G401.6 (cell line): ENCODE data around the gene EIF2D.
"Not testable (repeated sequence)": the region's sequence is repeated elsewhere in the genome, so short reads cannot be mapped to it uniquely, and the experiment has no call there.

ENCODE experiments used
- FAIRE-seq: peaks from 2 replicates; lab custom pipeline; 2012; peaks lifted over from hg19 to GRCh38; lab: Jason Lieb, UNC

Gene EIF2D

DNA sequence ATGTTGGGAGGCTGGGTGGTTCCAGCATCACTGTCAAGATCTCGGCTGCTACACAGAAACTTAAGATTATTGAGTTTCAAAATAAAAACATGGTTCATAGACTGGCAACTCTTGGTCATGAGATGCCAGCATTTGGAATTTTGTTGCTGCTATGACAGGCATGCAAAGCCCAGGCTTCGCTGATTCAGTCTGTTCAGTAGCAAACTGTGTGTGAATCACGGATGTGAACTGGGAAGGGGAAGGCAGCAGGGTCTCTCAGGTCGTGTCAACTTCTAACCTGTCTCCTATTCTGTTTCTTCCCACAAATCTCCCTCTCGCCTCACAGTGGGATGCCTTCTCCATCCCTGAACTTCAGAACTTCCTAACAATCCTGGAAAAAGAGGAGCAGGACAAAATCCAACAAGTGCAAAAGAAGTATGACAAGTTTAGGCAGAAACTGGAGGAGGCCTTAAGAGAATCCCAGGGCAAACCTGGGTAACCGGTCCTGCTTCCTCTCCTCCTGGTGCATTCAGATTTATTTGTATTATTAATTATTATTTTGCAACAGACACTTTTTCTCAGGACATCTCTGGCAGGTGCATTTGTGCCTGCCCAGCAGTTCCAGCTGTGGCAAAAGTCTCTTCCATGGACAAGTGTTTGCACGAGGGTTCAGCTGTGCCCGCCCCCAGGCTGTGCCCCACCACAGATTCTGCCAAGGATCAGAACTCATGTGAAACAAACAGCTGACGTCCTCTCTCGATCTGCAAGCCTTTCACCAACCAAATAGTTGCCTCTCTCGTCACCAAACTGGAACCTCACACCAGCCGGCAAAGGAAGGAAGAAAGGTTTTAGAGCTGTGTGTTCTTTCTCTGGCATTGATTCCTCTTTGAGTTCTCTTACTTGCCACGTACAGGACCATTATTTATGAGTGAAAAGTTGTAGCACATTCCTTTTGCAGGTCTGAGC is 25.5 kb downstream of the EIF2D start:
- no peak for FAIRE-seq

DNA sequence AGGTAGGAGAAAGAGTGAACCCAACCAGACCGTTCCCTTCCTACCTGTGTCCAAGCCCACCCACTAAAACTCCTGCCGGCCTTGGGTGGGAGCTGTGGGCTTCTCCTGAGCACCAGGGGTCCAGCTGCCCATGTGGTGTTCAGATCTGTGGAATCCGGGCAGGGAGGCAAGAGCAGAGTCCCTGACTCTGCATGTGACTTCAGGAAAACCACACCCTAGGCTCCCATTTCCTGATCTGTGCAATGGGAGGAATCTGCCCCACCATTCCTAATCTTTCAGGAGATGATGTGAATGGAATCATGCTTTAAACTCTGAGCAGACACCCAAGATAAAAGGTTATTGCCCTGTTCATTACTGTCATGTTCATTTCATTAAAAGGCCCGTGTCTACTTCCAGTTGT is 27.6 kb downstream of the EIF2D start:
- FAIRE-seq, result no peak

DNA sequence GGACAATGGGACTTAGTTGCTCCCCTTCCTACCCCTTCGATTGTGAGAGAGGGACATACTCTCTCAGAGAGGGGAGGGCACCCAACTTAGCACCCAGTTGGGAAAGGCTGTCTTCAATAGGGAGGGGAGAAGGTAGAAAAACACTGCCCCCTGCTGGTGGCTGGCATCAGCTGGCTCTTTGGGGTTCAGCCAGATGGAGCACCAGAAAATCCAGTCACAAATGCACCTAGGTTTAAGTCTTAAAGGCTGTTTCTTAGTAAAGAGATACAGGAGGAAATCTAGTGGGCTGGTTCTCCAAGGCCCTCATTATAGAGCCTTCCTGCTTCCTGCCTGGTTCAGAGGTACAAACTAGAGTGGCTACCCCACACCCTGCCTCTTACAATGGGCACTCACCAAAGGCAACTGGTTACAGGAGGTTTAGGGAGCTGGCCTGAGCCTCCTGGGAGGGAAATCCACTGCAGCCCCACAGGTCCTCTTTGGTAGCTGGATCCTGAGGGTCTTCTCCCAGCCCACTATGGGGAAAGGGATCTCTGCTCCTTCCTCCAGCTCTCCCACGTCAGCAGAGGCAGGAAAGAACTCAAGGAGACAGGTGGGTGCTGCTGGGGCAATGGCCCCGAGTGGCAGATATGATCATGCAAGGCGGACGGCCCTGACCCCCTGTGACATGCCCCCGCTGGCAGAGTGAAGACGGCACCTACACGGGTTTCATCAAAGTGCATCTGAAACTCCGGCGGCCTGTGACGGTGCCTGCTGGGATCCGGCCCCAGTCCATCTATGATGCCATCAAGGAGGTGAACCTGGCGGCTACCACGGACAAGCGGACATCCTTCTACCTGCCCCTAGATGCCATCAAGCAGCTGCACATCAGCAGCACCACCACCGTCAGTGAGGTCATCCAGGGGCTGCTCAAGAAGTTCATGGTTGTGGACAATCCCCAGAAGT is 28.3 kb downstream of the EIF2D start:
- FAIRE-seq, result no peak

DNA sequence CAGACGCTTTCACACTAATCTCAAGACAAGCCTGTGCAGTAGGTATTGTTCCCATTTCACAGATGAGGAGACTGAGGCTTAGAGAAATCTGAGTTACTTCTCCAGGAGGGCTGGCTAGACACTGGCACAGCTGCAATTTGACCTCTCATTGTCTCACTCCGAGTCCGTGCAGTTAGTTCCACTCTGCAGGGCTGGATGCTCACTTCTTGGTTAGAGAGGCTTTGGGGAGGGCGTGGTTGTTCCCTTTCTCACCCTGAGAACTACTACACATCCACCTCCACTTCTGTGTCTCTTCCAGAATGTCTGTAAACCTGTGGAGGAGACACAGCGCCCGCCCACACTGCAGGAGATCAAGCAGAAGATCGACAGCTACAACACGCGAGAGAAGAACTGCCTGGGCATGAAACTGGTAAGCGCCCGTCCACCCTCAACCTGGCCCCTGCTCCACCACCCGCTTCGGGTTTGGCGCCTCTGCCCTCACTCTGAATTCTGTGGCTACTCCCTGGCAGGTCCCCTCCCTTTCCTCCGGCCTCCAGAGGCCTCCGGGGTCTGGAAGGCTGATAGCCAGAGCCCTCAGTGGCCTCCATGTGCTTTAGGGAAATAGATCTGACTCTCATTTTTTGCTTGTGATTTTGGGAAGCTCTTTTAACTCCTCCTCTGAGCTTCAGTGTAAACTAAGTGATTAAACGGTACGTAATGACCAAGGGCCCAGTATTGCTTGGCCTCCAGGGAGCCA is 29.1 kb downstream of the EIF2D start:
- no peak for FAIRE-seq

DNA sequence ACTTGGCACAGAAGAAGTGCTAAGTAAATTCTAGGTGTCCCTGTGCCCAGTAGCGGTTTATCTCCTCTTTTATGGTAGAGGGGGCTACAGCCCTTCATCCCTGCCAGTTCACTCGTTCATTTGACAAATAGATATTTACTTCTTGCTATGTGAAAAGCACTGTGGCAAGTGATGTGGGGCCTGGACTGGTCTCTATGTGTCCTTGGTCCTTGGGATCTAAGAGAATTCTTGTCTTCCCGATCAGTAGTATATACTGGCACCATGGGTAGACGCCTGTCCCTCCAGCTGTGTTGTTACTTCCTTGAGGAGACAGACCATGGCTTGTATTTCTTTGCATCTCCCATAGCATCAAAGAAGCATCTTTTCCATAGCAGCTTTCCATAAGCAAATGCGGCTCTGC is 29.7 kb downstream of the EIF2D start:
- no peak for FAIRE-seq

DNA sequence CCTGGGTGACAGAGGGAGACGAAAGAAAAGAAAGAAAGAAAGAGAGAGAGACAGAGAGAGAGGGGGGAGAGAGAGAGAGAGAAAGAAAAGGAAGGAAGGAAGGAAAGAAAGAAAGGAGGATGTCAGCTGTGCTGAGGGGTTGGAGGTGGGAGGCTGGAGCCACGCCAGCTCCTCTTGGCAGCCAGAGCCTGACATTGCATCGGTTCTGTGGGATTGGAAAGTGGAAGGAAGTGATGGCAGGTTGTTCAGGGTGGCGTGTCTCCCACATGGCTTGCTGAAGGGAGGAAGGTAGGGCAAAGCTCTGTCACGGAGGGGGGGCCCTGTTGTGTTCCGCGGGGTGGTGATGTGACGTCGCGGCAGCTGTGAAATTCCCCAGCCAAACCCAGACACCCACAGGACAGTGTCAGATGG is 30.7 kb downstream of the EIF2D start:
- FAIRE-seq, result no peak

DNA sequence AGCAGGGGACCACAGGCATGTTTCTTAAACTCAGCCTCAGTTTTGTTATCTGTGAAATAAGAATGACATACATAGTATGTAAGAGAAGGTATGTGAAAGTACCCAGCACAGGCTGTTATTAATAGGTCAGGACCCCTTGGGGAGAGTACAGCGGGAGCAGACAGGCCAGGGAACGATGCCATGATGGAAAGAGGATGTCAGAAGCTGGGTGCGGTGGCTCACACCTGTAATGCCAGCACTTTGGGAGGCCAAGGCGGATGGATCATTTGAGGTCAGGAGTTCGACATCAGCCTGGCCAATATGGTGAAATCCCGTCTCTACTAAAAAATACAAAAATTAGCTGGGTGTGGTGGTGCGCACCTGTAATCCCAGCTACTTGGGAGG is 31.2 kb downstream of the EIF2D start:
- not testable (repeated sequence) for FAIRE-seq

DNA sequence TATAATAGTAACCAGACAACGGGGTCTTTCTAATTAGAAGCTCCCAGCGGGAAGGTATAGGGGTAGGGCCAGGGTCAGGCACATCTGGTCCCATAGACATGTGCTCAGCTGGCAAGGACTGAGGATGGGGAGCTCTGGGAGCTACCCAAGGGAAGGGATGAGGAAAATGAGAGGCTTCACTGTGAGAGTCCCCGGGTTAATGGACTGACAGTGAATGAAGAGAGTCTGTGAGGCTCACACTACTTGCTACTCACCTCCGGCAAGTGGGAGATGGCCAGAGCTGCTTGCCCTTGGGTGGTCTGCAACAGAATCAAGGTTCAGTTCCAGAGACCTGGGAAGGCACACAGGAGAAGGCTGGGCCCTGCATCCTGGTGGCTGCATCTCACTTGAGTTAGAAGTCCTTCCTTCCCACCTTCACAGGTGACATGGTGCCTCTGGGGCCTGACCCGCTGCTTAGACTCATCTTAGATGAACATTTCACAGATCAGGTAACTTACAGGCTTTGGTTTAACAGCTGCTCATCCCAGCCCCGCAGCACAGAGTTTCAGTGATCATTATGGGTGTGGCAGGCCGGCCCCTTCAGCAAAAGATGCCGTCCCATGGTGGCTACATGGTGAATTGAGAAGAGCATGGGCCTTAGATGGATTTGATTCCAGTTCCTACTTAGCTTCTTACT is 31.7 kb downstream of the EIF2D start:
- FAIRE-seq, result no peak

DNA sequence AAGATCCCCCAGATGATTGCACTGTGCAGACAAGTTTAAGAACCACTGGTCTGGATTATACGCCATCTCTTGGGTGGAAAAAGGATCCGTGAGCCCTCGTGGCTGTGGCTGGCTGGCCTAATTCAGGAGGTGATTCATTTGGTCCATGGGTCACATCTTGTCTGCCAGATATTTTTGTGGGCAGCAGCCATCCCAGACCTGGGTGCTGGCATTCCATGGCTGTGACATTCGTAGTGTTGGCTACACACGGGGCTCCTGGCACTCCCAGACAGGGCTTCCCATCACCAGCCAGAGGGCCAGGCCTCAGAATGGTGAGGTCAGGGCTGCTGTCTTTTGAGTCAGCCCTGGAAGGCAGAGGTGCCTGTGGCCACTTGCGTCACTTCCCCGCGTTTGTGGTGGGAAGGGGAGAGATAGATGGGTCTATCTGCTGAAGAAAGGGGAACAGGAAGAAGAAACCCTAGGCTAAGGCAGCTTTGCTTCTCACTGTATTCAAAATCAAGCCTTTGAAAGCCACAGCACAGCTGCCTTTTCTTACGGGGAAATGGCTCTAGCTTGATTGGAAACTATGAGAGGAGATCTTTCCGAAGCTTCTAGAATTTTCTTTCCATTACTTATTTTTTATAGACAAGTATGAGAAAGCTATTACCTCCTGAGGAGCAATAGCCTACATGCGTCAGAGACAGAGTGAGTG is 32.4 kb downstream of the EIF2D start:
- FAIRE-seq, result no peak

DNA sequence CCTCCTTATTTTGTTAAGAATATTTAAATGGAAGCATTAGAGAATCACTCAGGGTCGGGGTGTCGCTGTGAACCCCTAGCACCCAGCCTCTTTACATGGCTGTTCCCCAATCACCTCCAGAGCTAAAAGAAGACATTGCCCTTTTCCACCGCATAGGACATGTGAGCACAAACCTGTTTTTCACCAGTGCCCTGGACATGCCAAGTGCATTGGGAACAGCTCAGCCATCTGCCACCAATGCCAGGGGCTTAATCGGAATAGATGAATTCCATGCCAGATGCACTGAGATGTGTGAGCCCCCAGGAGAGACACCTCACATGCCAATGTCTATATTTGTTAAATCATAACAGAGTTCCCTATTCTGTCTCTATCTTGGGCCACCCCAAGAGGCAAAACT is 33.3 kb downstream of the EIF2D start:
- FAIRE-seq, result no peak

DNA sequence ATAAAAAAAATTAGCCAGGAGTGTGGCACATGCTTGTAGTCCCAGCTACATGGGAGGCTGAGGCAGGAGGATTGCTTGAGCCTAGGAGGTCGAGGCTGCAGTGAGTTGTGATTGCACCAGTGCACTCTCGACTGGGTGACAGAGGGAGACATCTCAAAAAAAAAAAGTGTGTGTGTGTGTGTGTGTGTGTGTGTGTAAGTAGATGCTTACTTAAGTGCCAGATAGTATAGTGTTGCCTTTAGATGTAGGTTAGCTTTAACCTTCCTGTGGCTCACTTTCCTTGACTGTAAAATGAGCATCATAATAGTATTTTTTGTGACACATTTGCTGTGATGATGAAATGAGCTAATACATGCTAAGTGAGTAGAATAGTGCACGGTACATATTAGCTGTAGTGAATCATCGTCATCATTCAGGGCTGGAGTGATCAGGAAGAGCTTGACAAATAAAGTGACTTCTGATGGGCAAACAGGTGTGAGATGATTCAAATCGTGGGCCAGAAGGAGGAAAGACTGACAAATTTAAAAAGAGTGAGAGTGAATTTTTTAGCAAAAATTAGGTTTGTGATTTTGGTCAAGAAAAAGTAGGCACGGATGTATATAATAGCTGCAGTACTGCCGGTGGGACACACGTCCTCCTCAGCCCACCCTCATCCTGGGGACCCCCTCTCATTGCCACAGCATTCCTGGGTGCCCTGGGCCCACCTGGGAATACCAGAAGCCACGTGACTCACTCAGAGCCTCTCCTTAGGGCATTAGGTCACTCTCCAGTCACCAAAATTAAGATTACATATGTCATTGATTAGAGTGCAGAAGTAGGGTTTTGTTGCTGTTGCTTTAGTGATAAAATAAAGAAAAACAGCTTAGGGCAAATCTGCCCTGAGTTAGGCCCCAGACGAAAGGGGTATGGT is 33.9 kb downstream of the EIF2D start:
- no peak for FAIRE-seq

DNA sequence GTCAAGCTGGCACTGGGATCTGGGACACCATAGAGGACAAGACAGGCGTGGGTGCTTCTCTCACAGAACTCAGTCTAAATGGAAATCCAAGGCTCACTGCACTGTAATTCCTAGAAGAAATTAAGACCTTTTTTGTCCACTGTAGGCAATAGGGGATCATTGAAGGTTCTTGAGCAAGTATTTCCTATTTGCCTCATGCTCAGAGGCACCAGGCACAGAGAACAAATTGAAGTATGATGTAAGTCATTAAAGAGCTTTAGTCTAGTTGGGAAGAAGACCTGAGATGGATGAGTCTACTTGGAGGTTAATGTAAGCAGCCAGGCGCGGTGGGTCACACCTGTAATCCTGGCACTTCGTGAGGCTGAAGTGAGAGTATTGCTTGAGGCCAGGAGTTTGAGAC is 34.6 kb downstream of the EIF2D start:
- FAIRE-seq, result no peak

DNA sequence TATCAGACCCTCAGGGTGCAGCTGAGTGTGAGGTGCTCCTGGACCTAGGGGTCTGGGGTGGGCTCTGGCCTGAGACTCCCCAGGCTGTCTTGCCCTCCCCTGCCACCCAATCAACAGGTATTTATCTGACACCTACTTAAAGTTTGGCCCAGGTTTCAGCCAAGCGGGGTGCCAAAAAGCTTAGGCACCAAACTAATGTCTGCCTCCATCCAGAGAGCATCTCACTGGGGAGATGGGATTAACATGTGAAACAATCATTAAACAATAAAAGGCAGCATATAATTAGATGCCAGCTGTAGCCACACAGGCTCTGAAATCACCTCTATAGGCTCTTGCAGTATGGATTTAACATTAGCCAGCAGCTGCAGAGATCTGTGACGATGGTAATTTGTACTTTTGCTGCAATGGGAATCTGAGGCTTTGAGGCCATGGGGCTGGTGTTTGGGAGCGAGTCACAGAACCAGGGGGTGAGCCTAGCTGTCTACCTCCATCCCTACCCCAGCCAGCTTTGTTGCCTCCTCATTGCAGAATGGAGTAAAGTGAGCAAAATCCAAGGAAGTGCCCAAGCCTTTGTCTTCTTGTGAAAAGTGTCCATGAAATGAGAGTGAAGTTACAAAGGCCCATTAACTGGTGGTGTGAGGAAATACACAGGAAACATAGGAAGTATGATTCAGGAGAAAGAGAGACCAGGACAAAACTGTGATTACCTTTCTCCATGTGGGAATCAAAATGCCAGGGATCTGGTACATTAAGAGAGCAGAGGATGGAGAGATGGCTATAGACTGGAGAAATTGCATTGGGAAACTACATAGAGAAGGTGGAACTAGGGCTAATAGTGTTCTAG is 36.1 kb downstream of the EIF2D start:
- FAIRE-seq, result no peak

DNA sequence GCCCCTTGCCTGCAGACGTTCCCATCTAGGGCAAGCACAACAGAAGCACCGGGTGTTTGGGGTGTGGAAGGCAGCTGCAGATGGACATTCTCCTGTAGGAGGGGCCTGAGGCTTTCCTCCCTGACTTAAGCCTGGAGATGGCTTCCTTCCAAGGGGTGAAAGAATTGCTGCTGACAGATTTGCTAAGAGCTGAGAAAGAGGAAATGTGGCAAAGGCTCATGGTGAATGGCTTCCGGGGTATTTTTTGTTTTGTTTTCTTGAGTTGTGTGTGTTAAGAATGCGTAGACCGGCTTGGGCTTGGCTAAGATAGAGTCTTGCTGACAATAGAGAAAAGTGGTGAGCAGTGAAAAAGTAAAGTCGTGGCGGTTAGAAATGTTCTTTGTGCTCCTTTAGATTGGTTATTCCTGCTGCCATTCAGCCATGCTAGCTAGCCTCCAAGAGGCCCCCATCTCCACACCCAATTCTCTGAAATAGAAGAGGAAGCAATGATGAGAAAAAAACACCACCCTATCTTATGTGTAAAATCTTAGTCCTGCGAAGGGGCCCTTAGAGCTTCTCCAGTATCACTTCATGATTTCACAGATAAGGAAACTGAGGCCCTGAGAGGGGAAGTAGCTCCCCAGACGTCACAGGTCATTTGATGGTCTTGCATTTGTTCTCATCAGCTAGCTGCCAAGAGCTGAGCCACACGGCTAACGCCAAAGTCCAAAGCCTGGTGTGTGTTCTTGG is 36.9 kb downstream of the EIF2D start:
- FAIRE-seq, result no peak

DNA sequence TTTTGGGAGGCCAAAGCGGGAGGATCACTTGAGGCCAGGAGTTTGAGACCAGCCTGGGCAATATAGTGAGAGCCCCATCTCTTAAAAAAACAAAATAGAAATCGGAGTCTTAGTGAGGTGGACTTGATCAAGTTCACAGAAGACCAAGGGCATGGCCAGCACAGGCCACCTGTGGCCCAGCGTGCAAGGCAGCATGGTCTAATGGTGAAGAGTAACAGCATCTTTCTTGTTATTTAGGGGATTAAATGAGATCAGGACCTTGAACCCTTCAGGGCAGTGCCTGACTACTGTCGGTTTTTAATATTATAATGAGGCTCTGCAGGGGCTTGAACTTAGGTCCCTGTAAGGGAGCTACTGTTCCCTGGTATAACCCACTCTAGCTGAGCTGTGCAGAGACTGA is 38.5 kb downstream of the EIF2D start:
- FAIRE-seq, result no peak

DNA sequence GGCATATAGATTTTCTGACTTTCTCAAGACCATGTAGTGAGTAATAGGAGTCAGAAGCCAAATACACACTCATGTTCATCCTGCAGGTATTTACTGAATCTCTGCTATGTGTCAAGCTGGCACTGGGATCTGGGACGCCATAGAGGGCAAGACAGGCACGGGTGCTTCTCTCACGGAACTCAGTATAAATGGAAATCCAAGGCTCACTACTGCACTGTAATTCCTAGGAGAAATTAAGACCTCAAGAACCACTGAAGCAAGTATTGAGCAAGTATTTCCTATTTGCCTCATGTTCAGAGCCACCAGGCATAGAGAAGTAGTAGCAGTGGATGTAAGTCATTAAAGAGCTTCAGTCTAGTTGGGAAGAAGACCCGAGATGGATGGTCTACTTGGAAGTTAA is 38.9 kb downstream of the EIF2D start:
- no peak for FAIRE-seq

DNA sequence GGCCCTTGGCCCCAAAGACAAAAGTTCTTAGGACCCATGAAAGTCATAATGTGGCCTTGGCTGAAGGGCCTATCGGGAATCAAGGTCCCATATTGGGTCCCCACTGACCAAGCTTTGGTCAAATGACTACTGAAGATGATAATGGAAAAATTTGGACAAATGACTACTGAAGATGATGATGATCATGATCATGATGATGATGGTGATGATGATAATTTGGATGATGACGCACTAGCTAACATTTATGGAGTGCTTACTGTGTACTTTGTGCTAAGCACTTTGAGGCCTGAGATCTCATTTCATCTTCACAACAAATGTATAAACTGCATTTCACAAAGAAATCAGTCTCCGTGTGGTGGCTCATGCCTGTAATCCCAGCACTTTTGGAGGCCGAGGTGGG is 39.4 kb downstream of the EIF2D start:
- no peak for FAIRE-seq

DNA sequence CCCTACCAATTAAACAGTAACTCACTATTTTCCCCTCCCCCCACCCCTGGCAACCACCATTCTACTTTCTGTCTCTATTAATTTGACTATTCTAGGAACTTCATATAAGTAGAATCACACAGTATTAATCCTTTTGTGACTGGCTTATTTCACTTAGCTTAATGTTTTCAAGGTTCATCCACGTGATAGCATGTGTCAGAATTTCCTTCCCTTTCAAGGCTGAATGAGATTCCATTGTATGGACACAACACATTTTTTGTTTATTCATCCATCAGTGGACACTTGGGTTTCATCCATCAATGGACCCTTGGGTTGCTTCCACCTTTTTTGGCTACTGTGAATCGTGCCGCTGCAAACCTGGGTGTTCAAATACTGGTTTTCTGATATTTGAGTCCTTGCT is 41.7 kb downstream of the EIF2D start:
- no peak for FAIRE-seq

DNA sequence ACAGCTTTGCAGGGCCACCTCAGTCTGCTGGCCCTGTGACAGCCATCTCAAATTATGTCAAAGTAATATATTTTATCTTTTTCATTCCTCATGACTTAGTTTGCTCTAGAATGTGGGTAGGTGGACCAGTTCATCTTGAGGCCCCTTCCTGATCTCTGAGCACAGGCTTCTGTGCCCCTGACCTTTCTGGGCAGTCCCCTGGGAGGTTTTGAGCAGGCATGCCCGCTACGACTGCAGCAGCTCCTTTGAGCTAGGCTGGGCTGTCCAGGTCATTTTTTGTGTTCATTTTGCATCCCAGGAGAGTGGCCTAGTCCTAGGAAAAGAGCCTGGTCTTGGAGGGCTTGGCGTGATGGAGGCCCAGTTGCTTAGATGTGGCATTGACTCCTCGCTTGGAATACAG is 42.7 kb downstream of the EIF2D start:
- FAIRE-seq, result no peak
